Neural cell (in vitro differentiated cells): ENCODE results near the gene KRT83. TPM values are rescaled to one million over a fixed set of nuclear protein-coding genes. Genes with fewer than 3 reads are reported as not detected.

ENCODE experiments used
- H2AFZ ChIP-seq: fragments of 200-600, 300-800 bp; sonication (generic), shearing (Covaris generic); 2 replicates; pipeline ENCODE4 v1.6.0; 2014; ENCODE audit warnings: low read depth, mild to moderate bottlenecking, antibody characterized with exemption, low read length, moderate library complexity
- H3F3A ChIP-seq: fragments of 200-600 bp; shearing (Covaris generic); 2 replicates; pipeline ENCODE4 v1.6.1; 2016; ENCODE audit warnings: mild to moderate bottlenecking, moderate library complexity, mixed read lengths, antibody characterized with exemption, low read length; ENCODE audit not compliant: insufficient read depth, poor library complexity, severe bottlenecking
- H3K27ac ChIP-seq: fragments of 200-600, 300-800 bp; sonication (generic), shearing (Covaris generic); 2 replicates; pipeline ENCODE4 v1.5.1; 2014; ENCODE audit warnings: mild to moderate bottlenecking, low read length, moderate library complexity
- H3K27me3 ChIP-seq: fragments of 300-800, 200-600 bp; sonication (generic), shearing (Covaris generic); 2 replicates; pipeline ENCODE4 v1.6.0; 2014; ENCODE audit warnings: mild to moderate bottlenecking, low read depth, low read length, moderate library complexity; ENCODE audit not compliant: insufficient read depth
- H3K36me3 ChIP-seq: fragments of 300-800, 200-600 bp; sonication (generic), shearing (Covaris generic); 2 replicates; pipeline ENCODE4 v1.5.1; 2014; ENCODE audit warnings: mild to moderate bottlenecking, antibody characterized with exemption, low read length, moderate library complexity; ENCODE audit not compliant: insufficient read depth
- H3K4me2 ChIP-seq: fragments of 300-800, 200-600 bp; sonication (generic), shearing (Covaris generic); 2 replicates; pipeline ENCODE4 v1.6.0; 2014; ENCODE audit warnings: mild to moderate bottlenecking, low read length
- H3K4me3 ChIP-seq: fragments of 300-800, 200-600 bp; sonication (generic), shearing (Covaris generic); 2 replicates; pipeline ENCODE4 v1.5.1; 2014; ENCODE audit warnings: mild to moderate bottlenecking, low read length, moderate library complexity
- H3K79me2 ChIP-seq: fragments of 200-600 bp; shearing (Covaris generic); replicated peaks from 2 replicates; pipeline ENCODE4 v1.6.0; 2014; ENCODE audit warnings: mild to moderate bottlenecking, low read length, moderate library complexity; ENCODE audit not compliant: insufficient read depth
- H3K9ac ChIP-seq: fragments of 300-800, 200-600 bp; sonication (generic), shearing (Covaris generic); 2 replicates; pipeline ENCODE4 v1.6.1; 2016; ENCODE audit warnings: mild to moderate bottlenecking, low read length, mixed read lengths
- H3K9me2 ChIP-seq: fragments of 200-600 bp; shearing (Covaris generic); 2 replicates; pipeline ENCODE4 v1.6.1; 2016; ENCODE audit warnings: mild to moderate bottlenecking, low read length, mixed read lengths; ENCODE audit not compliant: insufficient read depth
- H3K9me3 ChIP-seq: fragments of 200-600, 300-800 bp; sonication (generic), shearing (Covaris generic); 2 replicates; pipeline ENCODE4 v1.6.1; 2016; ENCODE audit warnings: mild to moderate bottlenecking, mixed run types, low read length, moderate library complexity, mixed read lengths
- H4K20me1 ChIP-seq: fragments of 200-600 bp; shearing (Covaris generic); 2 replicates; pipeline ENCODE4 v1.6.1; 2016; ENCODE audit warnings: mild to moderate bottlenecking, mixed run types; ENCODE audit not compliant: insufficient read depth
- EP300 ChIP-seq: fragments of 450-650 bp; conservative IDR thresholded peaks from 2 replicates; pipeline ENCODE4 v1.6.1; 2014; ENCODE audit warnings: antibody characterized with exemption, mild to moderate bottlenecking, moderate library complexity; ENCODE audit not compliant: poor library complexity, severe bottlenecking
- EZH2 ChIP-seq: fragments of 200-600, 300-800 bp; shearing (Covaris generic), sonication (generic); IDR thresholded peaks from 2 replicates; pipeline ENCODE4 v1.6.1; 2014; ENCODE audit warnings: antibody characterized with exemption, low read length, borderline replicate concordance, mild to moderate bottlenecking; ENCODE audit not compliant: insufficient read depth, poor library complexity, severe bottlenecking
- MXI1 ChIP-seq: fragments of 450-650 bp; conservative IDR thresholded peaks from 2 replicates; pipeline ENCODE4 v1.6.1; 2014; ENCODE audit warnings: antibody characterized with exemption, mild to moderate bottlenecking; ENCODE audit not compliant: poor library complexity, severe bottlenecking
- POLR2AphosphoS5 ChIP-seq: IDR thresholded peaks from 2 replicates; pipeline ENCODE4 v1.6.1; 2012
- RAD21 ChIP-seq: fragments of 450-650 bp; conservative IDR thresholded peaks from 2 replicates; pipeline ENCODE4 v1.6.1; 2014; ENCODE audit warnings: antibody characterized with exemption, mild to moderate bottlenecking, moderate library complexity
- SMC3 ChIP-seq: fragments of 450-650 bp; conservative IDR thresholded peaks from 2 replicates; pipeline ENCODE4 v1.6.1; 2014; ENCODE audit warnings: antibody characterized with exemption, mild to moderate bottlenecking, moderate library complexity; ENCODE audit not compliant: poor library complexity
- TAF1 ChIP-seq: IDR thresholded peaks from 2 replicates; pipeline ENCODE4 v1.6.1; 2012; ENCODE audit warnings: low read depth
- polyA plus RNA-seq: library from polyadenylated mRNA; depleted of rRNA; stranded (reverse); fragments of >200 nt; gene quantifications from 2 replicates; pipeline ENCODE4 v1.2.3, GENCODE V29; 2014
- TF ChIP-seq, protein P1 (sequence below): fragments of 450-650 bp; IDR thresholded peaks from 2 replicates; pipeline ENCODE4 v1.5.1; 2014; ENCODE audit warnings: antibody characterized with exemption, mild to moderate bottlenecking, moderate library complexity; ENCODE audit not compliant: poor library complexity, severe bottlenecking
- TF ChIP-seq, protein P2 (sequence below): IDR thresholded peaks from 2 replicates; pipeline ENCODE4 v1.6.1; 2012; ENCODE audit warnings: borderline replicate concordance

KRT83 gene
- polyA plus RNA-seq, 1 donor from 2014 or later: not detected

DNA sequence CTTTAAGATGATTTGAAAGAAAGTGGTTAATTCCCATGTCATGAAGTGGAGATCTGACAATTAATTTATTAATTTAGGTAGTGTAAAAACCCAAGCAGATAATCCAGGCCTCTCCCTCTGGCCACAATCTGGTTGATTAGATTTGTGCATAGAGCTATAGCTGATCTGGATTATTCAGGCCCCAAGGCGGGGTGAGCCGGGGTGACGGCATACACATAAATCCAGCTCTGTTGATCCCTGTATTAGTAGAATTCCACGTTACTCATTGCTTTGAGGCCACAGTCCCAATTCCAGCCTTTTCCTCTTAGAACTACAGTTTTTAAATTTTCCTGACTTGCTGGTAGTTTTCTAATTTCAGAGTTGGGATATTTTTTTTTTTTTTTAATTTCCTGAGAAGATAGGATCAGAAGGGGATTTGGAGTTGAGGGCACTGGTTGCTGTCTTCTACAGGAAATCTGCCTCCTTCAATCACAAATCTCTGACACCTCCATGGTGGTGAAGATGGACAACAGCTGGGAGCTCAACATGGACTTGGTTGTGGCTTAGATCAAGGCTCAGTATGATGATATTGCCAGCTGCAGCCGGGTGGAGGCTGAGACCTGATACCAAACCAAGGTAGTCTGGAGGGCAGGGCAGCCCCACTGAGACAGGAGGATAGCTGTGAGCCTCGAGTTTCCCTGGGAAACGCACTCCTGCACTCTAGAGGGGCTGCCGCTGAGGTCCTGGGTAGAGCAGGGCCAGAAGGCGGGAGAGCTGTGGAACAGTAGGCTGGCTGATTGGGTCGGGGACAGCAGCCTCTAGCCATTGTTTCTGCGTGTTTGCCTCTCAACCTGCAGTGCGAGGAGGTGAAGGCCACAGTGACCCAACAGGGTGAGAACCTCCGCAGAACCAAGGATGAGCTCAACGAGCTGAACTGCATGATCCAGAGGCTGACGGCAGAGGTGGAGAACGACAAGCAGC is 26.6 kb upstream of the KRT83 start:
- TF ChIP-seq TAF1 (no peak), MXI1 (no peak), EP300 (no peak)
- TF ChIP-seq, protein P1, sequence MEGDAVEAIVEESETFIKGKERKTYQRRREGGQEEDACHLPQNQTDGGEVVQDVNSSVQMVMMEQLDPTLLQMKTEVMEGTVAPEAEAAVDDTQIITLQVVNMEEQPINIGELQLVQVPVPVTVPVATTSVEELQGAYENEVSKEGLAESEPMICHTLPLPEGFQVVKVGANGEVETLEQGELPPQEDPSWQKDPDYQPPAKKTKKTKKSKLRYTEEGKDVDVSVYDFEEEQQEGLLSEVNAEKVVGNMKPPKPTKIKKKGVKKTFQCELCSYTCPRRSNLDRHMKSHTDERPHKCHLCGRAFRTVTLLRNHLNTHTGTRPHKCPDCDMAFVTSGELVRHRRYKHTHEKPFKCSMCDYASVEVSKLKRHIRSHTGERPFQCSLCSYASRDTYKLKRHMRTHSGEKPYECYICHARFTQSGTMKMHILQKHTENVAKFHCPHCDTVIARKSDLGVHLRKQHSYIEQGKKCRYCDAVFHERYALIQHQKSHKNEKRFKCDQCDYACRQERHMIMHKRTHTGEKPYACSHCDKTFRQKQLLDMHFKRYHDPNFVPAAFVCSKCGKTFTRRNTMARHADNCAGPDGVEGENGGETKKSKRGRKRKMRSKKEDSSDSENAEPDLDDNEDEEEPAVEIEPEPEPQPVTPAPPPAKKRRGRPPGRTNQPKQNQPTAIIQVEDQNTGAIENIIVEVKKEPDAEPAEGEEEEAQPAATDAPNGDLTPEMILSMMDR: no peak
- no peak overlapping the region for H3K4me2 ChIP-seq
- no peaks in the 10 kb centered on the region for H3K9me2 ChIP-seq
- H3K79me2 ChIP-seq: no peaks in the 10 kb centered on the region
- no peaks in the 10 kb centered on the region for H3K27me3 ChIP-seq
- no peaks in the 10 kb centered on the region for H3F3A ChIP-seq
- no peak overlapping the region for H3K9ac ChIP-seq
- no peaks in the 10 kb centered on the region for H3K36me3 ChIP-seq
- no peak overlapping the region for H2AFZ ChIP-seq
- no peaks in the 10 kb centered on the region for H4K20me1 ChIP-seq
- H3K27ac ChIP-seq: no peak overlapping the region
- no peak overlapping the region for H3K4me3 ChIP-seq
- H3K9me3 ChIP-seq: no peaks in the 10 kb centered on the region

DNA sequence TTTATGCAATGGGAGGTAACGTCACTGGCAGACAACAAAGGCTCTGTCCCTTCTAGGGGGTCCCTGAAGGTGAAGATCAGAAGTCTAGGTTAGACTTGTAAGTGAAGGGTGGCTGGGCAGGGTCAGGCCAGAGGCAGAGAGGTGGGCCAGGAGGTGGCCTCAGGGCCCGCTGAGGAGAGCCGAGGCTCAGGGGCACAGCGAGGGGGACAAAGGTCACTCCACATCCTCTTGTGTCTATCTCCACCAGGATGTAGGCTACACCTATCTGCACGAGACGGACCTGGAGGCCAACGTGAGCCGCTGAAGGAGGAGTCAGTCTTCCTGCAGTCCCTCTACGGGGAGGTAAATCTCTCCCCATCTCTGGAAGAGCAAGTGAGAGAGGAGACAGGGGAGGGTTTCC is 25.8 kb upstream of the KRT83 start:
- Histone ChIP-seq H3K9me2 (no peaks in the 10 kb centered on the region), H2AFZ (no peak overlapping the region), H4K20me1 (no peaks in the 10 kb centered on the region), H3K36me3 (no peaks in the 10 kb centered on the region), H3K9me3 (no peaks in the 10 kb centered on the region), H3K4me3 (no peak overlapping the region), H3K27ac (no peak overlapping the region), H3K9ac (no peak overlapping the region), H3K4me2 (no peak overlapping the region), H3K27me3 (no peaks in the 10 kb centered on the region), H3F3A (no peaks in the 10 kb centered on the region), H3K79me2 (no peaks in the 10 kb centered on the region)
- TF ChIP-seq TAF1: no peak
- TF ChIP-seq EZH2: no peak
- TF ChIP-seq, protein P1: no peak
- no peak for TF ChIP-seq POLR2AphosphoS5
- TF ChIP-seq MXI1: no peak
- TF ChIP-seq SMC3: no peak
- TF ChIP-seq EP300: no peak
- no peak for TF ChIP-seq RAD21
- TF ChIP-seq, protein P2, sequence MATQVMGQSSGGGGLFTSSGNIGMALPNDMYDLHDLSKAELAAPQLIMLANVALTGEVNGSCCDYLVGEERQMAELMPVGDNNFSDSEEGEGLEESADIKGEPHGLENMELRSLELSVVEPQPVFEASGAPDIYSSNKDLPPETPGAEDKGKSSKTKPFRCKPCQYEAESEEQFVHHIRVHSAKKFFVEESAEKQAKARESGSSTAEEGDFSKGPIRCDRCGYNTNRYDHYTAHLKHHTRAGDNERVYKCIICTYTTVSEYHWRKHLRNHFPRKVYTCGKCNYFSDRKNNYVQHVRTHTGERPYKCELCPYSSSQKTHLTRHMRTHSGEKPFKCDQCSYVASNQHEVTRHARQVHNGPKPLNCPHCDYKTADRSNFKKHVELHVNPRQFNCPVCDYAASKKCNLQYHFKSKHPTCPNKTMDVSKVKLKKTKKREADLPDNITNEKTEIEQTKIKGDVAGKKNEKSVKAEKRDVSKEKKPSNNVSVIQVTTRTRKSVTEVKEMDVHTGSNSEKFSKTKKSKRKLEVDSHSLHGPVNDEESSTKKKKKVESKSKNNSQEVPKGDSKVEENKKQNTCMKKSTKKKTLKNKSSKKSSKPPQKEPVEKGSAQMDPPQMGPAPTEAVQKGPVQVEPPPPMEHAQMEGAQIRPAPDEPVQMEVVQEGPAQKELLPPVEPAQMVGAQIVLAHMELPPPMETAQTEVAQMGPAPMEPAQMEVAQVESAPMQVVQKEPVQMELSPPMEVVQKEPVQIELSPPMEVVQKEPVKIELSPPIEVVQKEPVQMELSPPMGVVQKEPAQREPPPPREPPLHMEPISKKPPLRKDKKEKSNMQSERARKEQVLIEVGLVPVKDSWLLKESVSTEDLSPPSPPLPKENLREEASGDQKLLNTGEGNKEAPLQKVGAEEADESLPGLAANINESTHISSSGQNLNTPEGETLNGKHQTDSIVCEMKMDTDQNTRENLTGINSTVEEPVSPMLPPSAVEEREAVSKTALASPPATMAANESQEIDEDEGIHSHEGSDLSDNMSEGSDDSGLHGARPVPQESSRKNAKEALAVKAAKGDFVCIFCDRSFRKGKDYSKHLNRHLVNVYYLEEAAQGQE: no peak
